ENCODE measurements around the gene EQTN.

Gene EQTN

GRCh38 chr9:27297050-27297449 lies at the start of gene EQTN:
Gene EQTN (minus strand): TSS chr9:27297150. CDS start chr9:27297055, 95 bp downstream.
- no peak for DNase-seq (ENCODE audit: low spot score)

DNA sequence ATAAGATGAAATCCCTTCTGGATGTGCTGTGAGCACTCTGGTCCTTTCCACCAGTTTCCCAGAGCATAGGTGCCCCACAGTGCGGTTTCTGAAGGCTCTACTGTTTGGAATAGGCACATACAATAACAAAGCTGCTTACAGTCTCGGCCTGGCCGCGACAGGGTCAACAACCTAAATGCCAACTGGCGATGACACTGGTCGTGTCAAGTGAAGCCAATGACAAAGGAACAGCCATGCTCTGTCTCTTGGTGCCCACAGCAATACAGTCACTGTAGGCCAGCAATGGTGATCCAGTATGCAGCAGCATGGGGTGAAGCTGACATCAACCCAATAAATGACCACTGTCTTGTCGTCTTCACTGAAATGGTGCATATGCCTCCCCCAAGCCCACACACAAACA lies 47.8 kb upstream of the EQTN start:
- no peak for DNase-seq (ENCODE audit: low spot score)

DNA sequence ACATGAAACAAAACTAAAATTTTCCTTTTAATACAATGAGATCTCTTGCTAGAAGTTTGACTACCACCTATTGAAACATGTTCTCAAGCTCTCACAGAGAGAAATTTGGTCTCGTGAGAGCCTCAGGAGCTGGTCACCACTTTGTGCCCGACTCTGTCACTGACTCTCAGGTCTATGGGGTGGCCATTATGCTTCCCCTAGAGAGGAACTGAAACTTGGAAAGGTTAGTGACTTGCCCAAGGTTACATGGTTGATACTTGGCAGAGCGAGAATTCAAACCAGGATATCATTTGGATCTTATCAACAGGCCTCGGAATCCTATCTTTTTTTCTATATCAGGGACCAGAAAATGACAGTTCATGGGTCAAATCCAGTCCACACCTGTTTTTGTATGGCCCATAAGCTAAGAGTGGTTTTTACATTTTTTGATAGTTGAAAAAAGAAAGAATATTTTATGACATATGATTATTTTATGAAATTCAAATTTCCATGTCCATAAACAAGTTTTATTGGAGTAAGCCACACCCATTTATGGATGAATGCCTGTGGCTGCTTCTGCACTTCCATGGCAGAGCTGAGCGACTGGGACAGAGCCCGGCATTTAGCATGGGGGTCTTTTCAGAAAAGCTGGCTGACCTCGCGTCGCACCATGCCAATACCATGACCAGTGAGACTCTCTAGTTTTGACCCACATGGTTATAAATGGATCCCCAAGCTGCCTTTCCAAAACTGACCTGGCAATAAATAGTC lies 44.8 kb upstream of the EQTN start:
- DNase-seq (ENCODE audit: low spot score): no peak

- DNase-seq (ENCODE audit: low spot score): no peak
Measured at GRCh38 chr9:27340961-27341511, 44.1 kb upstream of the EQTN start.

- no peak for DNase-seq (ENCODE audit: low spot score)
Measured at GRCh38 chr9:27340285-27340674, 43.3 kb upstream of the EQTN start.

DNA sequence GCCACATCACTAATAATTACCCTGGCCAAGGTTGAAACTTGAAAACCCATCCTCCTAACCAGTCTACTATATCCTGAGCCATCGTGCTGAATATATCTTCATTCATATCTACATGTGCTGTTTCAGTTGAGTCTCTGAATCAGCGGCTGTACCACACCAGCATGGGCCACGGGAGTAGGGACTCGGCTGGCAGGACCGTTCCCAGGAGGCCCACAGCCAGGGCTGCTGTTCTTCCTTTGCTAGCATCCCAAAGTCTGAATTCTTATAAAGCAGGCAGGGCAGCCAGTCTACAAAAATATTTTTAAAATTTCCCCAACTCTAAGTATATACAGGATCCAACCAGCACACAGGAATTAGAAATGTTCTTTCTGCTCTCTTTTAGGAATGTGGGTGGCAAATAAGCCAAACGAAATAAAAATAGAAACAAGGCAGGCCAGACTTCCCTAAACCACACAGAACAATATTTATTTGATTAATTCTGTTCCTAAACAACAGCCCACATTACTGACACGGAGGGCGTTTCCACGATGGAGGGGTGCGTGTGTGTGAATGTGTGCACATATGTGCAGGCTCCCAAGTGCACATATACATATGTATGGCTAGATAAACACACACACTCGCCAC lies 42.8 kb upstream of the EQTN start:
- no peak for DNase-seq (ENCODE audit: low spot score)

GRCh38 chr9:27338527-27338903 lies 41.6 kb upstream of the EQTN start:
- DNase-seq (ENCODE audit: low spot score): no peak

DNA sequence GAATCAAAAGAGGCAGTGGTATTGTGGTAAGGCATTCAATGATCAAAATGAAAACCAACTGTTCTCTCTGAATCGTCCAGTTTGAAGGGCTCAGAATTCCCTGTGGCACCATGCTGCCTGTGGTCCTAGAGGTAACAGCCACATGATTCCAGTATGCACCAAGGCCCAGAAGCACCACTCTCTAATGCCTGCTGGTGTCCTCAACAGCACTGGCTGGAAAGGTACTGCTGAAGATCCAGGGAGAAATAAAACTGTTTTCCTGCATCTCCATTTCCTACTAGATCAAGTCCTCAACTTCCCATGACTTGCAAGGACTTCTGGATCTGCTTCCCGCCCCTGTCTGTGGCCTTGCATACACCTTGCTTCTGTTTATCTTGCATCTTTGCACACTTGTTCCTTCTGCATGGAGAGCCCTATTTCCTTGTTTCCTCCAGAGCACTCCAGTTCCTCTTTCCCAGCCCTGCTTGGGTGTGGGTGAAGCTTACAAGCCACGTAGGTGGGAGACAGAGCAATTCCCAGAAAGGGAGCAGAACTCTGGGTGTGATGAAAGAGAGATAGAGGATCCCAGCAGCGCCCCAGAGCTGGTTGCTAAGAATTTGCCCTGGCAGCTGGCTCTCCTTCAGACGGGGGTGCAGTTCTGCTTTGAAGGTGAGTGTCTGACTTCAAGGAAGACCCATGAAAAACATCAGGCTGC lies 41.0 kb upstream of the EQTN start:
- DNase-seq (ENCODE audit: low spot score): no peak

DNA sequence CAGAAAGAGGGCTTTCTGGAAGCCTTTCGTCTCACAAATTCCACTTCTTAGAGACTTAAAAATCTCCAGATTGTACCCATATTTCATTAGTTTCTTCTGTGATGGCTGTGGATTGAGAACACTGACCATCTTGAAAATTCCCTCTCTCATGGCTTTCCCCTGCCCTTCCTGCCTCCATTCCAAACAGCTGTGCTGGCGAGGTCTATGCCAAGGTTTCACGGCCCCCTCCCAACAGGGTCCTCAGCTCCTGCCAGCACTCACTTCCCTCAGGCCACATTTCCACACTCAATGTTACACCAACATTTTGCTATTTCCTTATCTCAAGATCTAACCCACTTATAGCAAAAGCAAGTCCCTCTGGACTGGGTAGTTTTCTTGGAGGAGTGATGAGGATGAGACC lies 40.3 kb upstream of the EQTN start:
- no peak for DNase-seq (ENCODE audit: low spot score)

DNA sequence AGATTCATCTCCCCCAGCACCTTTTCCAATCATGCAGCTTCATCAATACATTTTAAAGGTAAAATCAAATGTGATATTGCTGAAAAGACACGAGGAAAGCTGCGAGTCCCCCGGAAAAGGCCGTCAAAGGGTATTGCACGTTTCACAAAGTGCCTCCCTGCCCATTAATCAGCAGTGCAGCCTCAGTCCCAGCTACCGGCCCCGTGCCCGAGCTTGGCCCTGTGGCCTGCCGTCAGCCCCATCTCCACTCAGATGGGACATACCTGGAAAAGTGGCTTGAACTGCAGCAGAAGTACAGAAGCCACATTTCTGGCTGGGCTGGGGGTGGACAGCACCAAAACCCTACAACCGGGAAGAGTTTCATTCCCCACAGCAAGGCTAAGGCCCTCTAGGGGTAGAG lies 39.9 kb upstream of the EQTN start:
- no peak for DNase-seq (ENCODE audit: low spot score)

DNA sequence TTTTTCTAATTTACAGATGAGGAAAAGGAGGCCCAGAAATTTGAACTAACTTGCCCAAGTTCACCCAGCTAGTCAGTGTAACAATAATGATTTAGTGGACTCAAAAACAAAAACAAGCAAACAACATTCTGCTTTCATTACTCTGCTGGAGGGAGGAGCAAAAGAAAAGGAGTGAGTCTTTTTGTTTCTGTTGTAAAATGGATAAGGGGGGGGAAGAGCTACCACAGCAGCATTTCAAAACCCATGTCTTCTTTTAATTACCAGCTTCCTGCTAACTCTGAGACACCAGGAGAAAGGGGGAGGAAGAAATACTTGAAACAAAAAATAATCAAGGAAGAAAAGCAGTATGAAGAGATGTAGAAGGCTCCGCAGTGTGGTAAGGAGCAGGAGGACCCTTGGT lies 39.2 kb upstream of the EQTN start:
- no peak for DNase-seq (ENCODE audit: low spot score)

DNA sequence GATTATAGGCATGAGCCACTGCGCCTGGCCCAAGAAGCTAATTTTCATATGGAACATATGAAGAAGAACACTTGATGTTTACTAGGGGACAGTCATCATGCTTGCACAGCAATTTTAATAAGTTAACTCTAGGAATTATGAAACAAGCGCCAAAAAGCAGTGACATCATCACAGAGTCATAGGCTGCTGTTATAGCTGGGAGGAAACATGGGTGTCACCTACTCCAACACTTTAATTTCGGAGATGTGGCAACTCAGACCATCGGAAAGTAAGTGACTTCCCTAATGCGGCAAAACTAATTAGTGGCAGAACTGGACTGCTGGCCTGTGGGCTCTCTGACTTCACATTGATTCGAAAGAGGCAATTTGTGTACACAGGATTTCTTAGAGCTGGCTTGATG lies 38.1 kb upstream of the EQTN start:
- no peak for DNase-seq (ENCODE audit: low spot score)

DNA sequence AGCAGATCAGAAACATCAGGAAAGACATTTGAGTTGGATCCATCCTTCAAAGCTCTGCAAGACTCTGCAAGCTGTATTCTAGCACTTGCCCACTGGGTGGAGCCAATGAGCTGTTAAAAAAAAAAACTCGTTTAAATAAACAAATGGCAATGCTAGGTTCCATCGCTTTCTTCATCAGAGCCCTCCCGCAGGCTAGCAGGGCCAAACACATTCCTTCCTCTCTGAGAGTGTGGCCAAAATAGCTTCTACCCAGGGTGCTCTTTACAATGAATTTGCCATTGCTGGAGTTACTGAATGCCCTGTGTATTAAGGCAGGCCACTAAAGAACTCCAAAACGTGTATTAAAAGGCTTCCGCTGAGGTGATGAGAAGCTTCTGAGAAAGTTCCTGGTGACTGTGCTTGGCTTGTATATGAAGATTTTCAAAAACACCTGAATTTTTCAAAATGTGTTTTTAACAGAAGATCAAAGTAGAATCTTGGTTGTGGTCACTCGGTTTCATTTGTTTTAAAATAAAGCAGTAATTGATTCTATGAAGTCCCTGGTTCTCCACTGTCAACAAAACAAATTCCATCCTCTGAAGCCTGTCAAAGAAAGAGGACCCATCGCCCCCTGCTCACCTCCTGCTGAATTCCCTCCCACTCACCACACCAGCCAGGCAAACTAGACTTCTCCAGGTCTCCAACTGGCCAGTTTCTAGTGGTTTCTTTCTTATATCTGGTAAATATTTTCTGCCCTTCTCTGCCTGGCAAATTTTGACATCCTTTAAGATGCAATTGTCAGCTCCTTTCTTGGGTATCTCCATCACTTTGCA lies 36.5 kb upstream of the EQTN start:
- peak; percentile 42 for DNase-seq (ENCODE audit: low spot score)

- no peak for DNase-seq (ENCODE audit: low spot score)
Measured at GRCh38 chr9:27331393-27331792, 34.4 kb upstream of the EQTN start.

DNA sequence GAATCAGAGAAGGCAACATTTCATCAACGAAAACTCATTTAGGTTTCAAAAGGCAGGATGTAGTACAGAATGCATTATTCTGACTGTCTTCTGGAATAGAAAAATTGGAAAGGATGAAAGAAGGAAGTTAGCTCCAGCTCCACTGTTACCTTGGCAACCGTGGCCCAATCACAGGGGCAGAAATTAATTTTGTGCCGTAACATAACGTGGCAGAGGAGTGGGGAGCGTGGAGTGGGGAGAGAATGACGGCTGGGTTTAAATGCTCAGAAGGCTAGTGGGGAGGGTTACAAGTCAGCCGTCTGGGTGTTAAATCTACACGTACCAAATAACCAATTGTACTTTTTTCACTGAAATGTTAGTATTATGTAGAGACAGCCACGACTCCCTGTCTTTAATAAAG lies 32.3 kb upstream of the EQTN start:
- DNase-seq (ENCODE audit: low spot score): no peak

DNA sequence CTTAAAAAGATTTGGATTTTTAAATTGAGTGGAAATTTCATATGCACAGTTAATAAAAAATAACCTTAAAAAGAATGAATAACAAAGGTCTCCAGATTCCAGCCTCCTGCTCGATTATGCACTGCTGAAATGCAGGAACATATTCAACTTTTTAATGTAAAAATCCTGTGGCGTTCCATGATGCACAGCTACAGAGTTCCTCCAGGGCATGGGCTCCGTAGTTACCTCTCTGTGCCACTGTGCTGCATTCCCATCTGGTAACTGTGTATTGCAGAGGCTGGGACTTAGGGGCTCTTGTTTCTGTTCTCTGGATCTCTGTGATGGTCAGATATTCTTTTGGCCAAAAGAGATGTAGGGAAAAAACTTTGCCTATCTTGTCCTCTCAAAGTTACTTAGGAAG lies 31.5 kb upstream of the EQTN start:
- no peak for DNase-seq (ENCODE audit: low spot score)

GRCh38 chr9:27311184-27311583 lies 14.2 kb upstream of the EQTN start:
- no peak for DNase-seq (ENCODE audit: low spot score)

GRCh38 chr9:27310582-27310981 lies 13.6 kb upstream of the EQTN start:
- no peak for DNase-seq (ENCODE audit: low spot score)

GRCh38 chr9:27308691-27309390 lies 11.9 kb upstream of the EQTN start:
- no peak for DNase-seq (ENCODE audit: low spot score)

DNA sequence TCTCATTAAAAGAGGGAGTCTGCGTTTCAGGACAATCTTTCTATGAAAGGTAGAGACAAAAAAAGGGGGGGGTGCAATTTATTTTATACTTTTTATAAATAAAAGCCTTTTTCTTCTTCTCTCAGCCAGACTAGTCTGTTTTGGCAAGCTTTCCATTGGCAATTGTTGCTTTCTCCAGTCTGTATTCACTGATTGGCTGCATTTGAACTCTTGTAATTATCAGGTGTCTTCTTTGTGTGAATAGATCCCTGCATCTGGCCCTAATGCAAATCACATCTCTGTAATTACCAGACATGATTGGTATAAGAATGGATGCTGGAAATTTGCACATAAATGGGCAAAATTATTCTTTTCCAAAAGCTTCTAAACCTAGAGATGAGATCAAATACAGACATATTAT lies 7.6 kb upstream of the EQTN start:
- DNase-seq (ENCODE audit: low spot score): no peak

GRCh38 chr9:27303219-27303618 lies 6.3 kb upstream of the EQTN start:
- DNase-seq (ENCODE audit: low spot score): no peak

DNA sequence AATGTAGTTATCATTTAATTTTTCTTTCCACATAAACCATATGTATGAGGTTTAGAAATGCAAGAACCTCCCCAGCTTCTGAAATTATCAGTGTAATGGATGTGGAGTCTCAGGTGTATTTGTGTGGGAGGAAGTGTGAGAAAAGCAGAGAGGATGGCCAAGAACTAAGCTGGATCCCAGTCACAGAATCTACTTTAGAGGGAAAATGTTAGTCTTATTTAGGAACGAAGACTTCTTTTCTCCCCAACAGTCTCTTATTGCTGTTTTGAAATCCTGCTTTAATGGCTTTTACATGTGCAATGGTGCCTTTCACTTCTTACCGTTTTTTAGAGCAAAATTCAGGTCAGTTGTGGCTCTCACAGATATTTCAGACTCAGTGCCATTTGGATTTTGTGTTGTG lies 3.0 kb downstream of the EQTN start:
- DNase-seq (ENCODE audit: low spot score): no peak

All from activated CD4-positive, alpha-beta T cell treated with anti-CD3 and anti-CD28 coated beads, Interleukin-2, Interleukin-4, amounts not matched to agents 100 ng/mL and 50 ng/mL, durations not matched to agents 16 hours and 8 hours (primary cell).